Prostate gland (tissue), 2 donors: ENCODE data around the gene CNOT8.

Experiments
- CTCF ChIP-seq, 4 experiments: fragments of 200-600 bp in 2 of 4; fragments of 450-650 bp in 2 of 4; sonication (generic) in 2 of 4; IDR thresholded peaks; 1 replicate in 3 of 4; 2 replicates in 1 of 4; pipeline ENCODE4 v1.5.1; 2016 to 2019; ENCODE audit warnings: antibody characterized with exemption in 4 of 4, mild to moderate bottlenecking in 2 of 4, moderate library complexity in 2 of 4
- POLR2A ChIP-seq: fragments of 450-650 bp; IDR thresholded peaks from one replicate; pipeline ENCODE4 v1.6.1; 2016; ENCODE audit warnings: antibody characterized with exemption, mild to moderate bottlenecking

DNA sequence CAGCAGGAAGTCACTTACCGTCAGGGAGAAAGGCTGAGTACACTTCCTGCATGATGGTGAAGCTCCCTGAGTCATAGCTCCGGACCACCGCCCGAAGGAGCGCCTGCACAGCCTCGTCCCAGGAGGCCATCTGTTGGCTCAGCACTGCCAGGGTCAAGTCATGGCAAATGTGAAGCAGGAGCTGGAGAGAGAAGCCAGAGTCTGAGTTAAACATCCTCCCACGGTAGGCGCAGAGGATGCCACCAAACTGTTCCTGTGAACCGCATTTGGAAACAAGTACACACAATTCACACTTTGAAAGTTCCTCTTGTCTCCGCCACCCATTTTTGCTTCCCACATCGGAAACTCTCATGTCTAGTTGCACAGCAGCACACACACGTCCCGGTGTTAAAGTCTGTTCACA lies 33.9 kb downstream of the CNOT8 start:
- no peak for TF ChIP-seq CTCF (IDR thresholded peaks at IDR 0.05)
- no peak for TF ChIP-seq POLR2A
